HepG2 (cell line): Measurements from ENCODE around the gene UNG. TPM values are rescaled to one million over a fixed set of nuclear protein-coding genes. Genes with fewer than 3 reads are reported as not detected.
"Not testable (repeated sequence)": the region's sequence is repeated elsewhere in the genome, so short reads cannot be mapped to it uniquely, and the experiment has no call there.

ENCODE experiments used
- ATAC-seq: fragments of 200-7000 bp; cut with Tn5 transposase; 3 replicates; pipeline ENCODE4 v1.9.1; 2020; ENCODE audit warnings: mild to moderate bottlenecking, moderate library complexity
- BruUV-seq: library from RNA; stranded (reverse); fragments of 400-500 nt; replicated peaks from 2 replicates; lab custom pipeline; 2021; lab: Mats Ljungman, UMichigan
- CTCF ChIA-PET: fragments of 300-600 bp; formaldehyde crosslinking; extraction: SDS; loops from one replicate; lab custom pipeline; 2021; ENCODE audit warnings: low total read pairs, inconsistent platforms, low intra/inter-chr PET ratio; lab: Yijun Ruan, JAX
- POLR2A ChIA-PET: fragments of 350-600 bp; sonication (Branson Sonifier 250); formaldehyde crosslinking; loops from one replicate; lab custom pipeline; 2020; ENCODE audit warnings: antibody characterized with exemption, inconsistent platforms; lab: Yijun Ruan, JAX
- DNase-seq: peaks from one replicate; pipeline ENCODE4 v3.0.0-alpha.2; 2015; ENCODE audit warnings: low spot score
- FAIRE-seq: peaks from 3 replicates; lab custom pipeline; 2011; peaks lifted over from hg19 to GRCh38; lab: Jason Lieb, UNC
- H2AFZ ChIP-seq: one replicate; pipeline ENCODE4 v1.6.1; 2011; ENCODE audit warnings: low read length, inconsistent platforms
- H3K27ac ChIP-seq: fragments of 300-600 bp; 3 replicates; pipeline ENCODE4 v1.8.0; 2011; ENCODE audit warnings: mixed run types, mild to moderate bottlenecking, mixed read lengths, low read length, inconsistent platforms; ENCODE audit not compliant: insufficient read depth; ENCODE audit errors: extremely low read length
- H3K27me3 ChIP-seq, 2 experiments: fragments of 200-600 bp in 1 of 2; 2 replicates in 1 of 2; 3 replicates in 1 of 2; pipeline versions ENCODE4 v1.6.0 to v1.8.0; 2011; ENCODE audit warnings: low read length in 2 of 2, mild to moderate bottlenecking in 2 of 2, moderate library complexity in 2 of 2, inconsistent platforms in 1 of 2; ENCODE audit not compliant: insufficient read depth in 2 of 2, control insufficient read depth in 1 of 2
- H3K36me3 ChIP-seq, 2 experiments: fragments of 200-600 bp in 1 of 2; replicated peaks in 1 of 2; 2 replicates in 1 of 2; 3 replicates in 1 of 2; pipeline versions ENCODE4 v1.5.1 to v1.8.0; 2011; ENCODE audit warnings: low read length in 2 of 2, inconsistent platforms in 1 of 2; ENCODE audit not compliant: insufficient read depth in 2 of 2, control insufficient read depth in 1 of 2
- H3K4me1 ChIP-seq: 2 replicates; pipeline ENCODE4 v1.5.1; 2012; ENCODE audit warnings: low read length, inconsistent platforms; ENCODE audit not compliant: insufficient read depth
- H3K4me2 ChIP-seq: 2 replicates; pipeline ENCODE4 v1.6.0; 2011; ENCODE audit warnings: low read depth, low read length, inconsistent platforms
- H3K4me3 ChIP-seq, 3 experiments: fragments of 200-600 bp in 1 of 3; sonication (generic), shearing (Covaris generic) in 1 of 3; replicated peaks in 1 of 3; 2 replicates each; pipeline ENCODE4 v1.5.1; 2011 to 2016; ENCODE audit warnings: low read length in 3 of 3, inconsistent platforms in 2 of 3, low read depth in 2 of 3, mild to moderate bottlenecking in 2 of 3, control low read depth in 1 of 3, mixed read lengths in 1 of 3; ENCODE audit not compliant: insufficient read depth in 1 of 3
- H3K79me2 ChIP-seq: one replicate; pipeline ENCODE4 v1.6.1; 2011; ENCODE audit warnings: low read length, inconsistent platforms; ENCODE audit not compliant: insufficient read depth
- H3K9ac ChIP-seq: 2 replicates; pipeline ENCODE4 v1.6.0; 2011; ENCODE audit warnings: mild to moderate bottlenecking, low read depth, low read length, inconsistent platforms; ENCODE audit not compliant: insufficient read depth
- H3K9me3 ChIP-seq: 2 replicates; pipeline ENCODE4 v1.5.1; 2012; ENCODE audit warnings: mild to moderate bottlenecking, low read length
- H4K20me1 ChIP-seq: 2 replicates; pipeline ENCODE4 v1.6.0; 2011; ENCODE audit warnings: inconsistent platforms, mild to moderate bottlenecking, low read length, moderate library complexity; ENCODE audit not compliant: insufficient read depth
- ATF1 ChIP-seq: IDR thresholded peaks from 2 replicates; pipeline ENCODE4 v1.6.1; 2016; ENCODE audit warnings: mild to moderate bottlenecking, control low read depth
- CBX1 ChIP-seq: IDR thresholded peaks from one replicate; pipeline ENCODE4 v1.6.1; 2016; ENCODE audit warnings: antibody characterized with exemption, low read depth
- FOXK2 ChIP-seq: fragments of 450-650 bp; IDR thresholded peaks from 2 replicates; pipeline ENCODE4 v1.6.1; 2016
- NFYC ChIP-seq: IDR thresholded peaks from 2 replicates; pipeline ENCODE4 v1.6.1; 2016; ENCODE audit warnings: missing genetic modification reagents, missing compliant biosample characterization
- ZNF329 ChIP-seq: sonication (generic); formaldehyde crosslinking; IDR thresholded peaks from 2 replicates; pipeline ENCODE4 v1.9.0; 2021; ENCODE audit warnings: low read depth, mild to moderate bottlenecking, missing genetic modification reagents
- ZNF572 ChIP-seq: sonication (generic); formaldehyde crosslinking; IDR thresholded peaks from 2 replicates; pipeline ENCODE4 v1.5.1; 2020; ENCODE audit warnings: mild to moderate bottlenecking, missing genetic modification reagents
- WGBS: methylation state at CpG from one replicate; pipeline ENCODE4 v1.1.6; 2017; ENCODE audit warnings: low lambda C conversion rate; 5-methylcytosine and 5-hydroxymethylcytosine counted together
- in situ Hi-C: cut with HindIII; loops from 2 replicates; pipeline ENCODE4 v1.10.0; 2017; ENCODE audit warnings: low pct_unique_long_range_greater_than_20kb; ENCODE audit not compliant: extremely low pct_ligation_motif_present
- intact Hi-C: fragments of 100-400 bp; cut with micrococcal nuclease; formaldehyde crosslinking; loops from one replicate; pipeline ENCODE4 v1.10.0; 2022; ENCODE audit not compliant: unreplicated experiment
- polyA plus RNA-seq, 8 experiments: library from polyadenylated mRNA; depleted of rRNA in 3 of 8; stranded (reverse) in 7 of 8; unstranded in 1 of 8; fragments of >200 nt; fragmentation: Illumina TruSeq in 4 of 8; extraction: Trizol in 4 of 8; gene quantifications; 2 replicates each; pipeline versions ENCODE4 v1.2.1 to v1.2.3, GENCODE V29; 2011 to 2016; ENCODE audit warnings: low read depth in 4 of 8, missing spikeins in 1 of 8, mixed read lengths in 1 of 8; ENCODE audit not compliant: insufficient read depth in 1 of 8
- total RNA-seq, 5 experiments: library from RNA; depleted of rRNA; stranded (reverse); fragments of >200 nt; fragmentation: Illumina TruSeq; extraction: Trizol; gene quantifications; 2 replicates each; pipeline ENCODE4 v1.2.3, GENCODE V29; 2016; ENCODE audit warnings: low read depth in 1 of 5
- TF ChIP-seq, protein P1 (sequence below), 2 experiments: sonication (generic) in 1 of 2; formaldehyde crosslinking in 1 of 2; IDR thresholded peaks; 2 replicates each; pipeline versions ENCODE4 v1.4.0 to v1.6.1; 2018 to 2020; ENCODE audit warnings: missing genetic modification reagents in 2 of 2, borderline replicate concordance in 1 of 2, low read depth in 1 of 2, mild to moderate bottlenecking in 1 of 2, missing biosample characterization in 1 of 2
- TF ChIP-seq, protein P2 (sequence below): sonication (generic); formaldehyde crosslinking; IDR thresholded peaks from 2 replicates; pipeline ENCODE4 v1.4.0; 2020; ENCODE audit warnings: missing genetic modification reagents
- TF ChIP-seq, protein P3 (sequence below): sonication (generic); formaldehyde crosslinking; conservative IDR thresholded peaks from 2 replicates; pipeline ENCODE4 v1.8.0; 2022; ENCODE audit warnings: low read depth, missing genetic modification reagents

UNG gene
- total and polyA plus RNA-seq, 2 of the 13 experiments (the other 11 are each of a cell fraction or from before 2014, with no cell fraction given) = 23.3 to 114 TPM

DNA sequence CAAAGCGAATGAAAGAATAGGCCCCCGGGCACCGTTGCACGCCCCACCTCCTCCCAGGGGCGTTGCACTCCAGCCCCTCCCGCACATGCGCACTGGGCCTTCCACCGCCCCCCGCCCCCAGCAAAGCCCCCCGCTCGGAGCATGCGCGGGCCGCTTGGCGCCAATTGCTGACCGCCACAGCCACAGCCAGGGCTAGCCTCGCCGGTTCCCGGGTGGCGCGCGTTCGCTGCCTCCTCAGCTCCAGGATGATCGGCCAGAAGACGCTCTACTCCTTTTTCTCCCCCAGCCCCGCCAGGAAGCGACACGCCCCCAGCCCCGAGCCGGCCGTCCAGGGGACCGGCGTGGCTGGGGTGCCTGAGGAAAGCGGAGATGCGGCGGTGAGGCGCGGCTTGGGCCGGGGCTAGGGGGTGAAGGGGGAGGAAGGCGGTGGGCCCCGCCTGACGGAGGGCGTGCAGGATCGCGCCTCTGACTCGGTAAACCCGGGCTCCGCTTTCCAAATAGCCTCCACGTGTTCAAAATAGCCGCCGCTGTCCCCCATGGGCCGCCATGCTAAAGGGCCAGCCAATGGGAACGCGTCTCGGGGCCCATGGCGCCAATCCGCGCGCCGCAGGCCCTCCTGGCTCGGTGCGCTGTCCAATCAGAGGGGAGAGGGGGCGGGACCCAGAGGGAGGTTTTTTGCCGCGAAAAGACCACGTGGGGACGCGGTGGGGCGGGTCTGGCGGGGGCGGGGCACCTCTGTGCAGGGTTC, at the start of gene UNG (continued):
- TF ChIP-seq, protein P1, sequence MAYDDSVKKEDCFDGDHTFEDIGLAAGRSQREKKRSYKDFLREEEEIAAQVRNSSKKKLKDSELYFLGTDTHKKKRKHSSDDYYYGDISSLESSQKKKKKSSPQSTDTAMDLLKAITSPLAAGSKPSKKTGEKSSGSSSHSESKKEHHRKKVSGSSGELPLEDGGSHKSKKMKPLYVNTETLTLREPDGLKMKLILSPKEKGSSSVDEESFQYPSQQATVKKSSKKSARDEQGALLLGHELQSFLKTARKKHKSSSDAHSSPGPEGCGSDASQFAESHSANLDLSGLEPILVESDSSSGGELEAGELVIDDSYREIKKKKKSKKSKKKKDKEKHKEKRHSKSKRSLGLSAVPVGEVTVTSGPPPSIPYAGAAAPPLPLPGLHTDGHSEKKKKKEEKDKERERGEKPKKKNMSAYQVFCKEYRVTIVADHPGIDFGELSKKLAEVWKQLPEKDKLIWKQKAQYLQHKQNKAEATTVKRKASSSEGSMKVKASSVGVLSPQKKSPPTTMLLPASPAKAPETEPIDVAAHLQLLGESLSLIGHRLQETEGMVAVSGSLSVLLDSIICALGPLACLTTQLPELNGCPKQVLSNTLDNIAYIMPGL (CRISPR knock-in tag; IDR thresholded peaks at IDR 0.05; ENCODE audit: borderline replicate concordance in 1 of 2, low read depth in 1 of 2) = no peak
- TF ChIP-seq FOXK2 (peak; percentile 66; the same call in 1 of the 2 replicates), ZNF572 (CRISPR knock-in tag) (peak; percentile 81; the same call in 1 of the 2 replicates), CBX1 (peak; percentile 25), ATF1 (CRISPR knock-in tag) (no peak), ZNF329 (CRISPR knock-in tag) (no peak), NFYC (CRISPR knock-in tag) (peak; percentile 95)
- TF ChIP-seq, protein P2, sequence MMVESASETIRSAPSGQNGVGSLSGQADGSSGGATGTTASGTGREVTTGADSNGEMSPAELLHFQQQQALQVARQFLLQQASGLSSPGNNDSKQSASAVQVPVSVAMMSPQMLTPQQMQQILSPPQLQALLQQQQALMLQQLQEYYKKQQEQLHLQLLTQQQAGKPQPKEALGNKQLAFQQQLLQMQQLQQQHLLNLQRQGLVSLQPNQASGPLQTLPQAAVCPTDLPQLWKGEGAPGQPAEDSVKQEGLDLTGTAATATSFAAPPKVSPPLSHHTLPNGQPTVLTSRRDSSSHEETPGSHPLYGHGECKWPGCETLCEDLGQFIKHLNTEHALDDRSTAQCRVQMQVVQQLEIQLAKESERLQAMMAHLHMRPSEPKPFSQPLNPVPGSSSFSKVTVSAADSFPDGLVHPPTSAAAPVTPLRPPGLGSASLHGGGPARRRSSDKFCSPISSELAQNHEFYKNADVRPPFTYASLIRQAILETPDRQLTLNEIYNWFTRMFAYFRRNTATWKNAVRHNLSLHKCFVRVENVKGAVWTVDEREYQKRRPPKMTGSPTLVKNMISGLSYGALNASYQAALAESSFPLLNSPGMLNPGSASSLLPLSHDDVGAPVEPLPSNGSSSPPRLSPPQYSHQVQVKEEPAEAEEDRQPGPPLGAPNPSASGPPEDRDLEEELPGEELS = no peak
- TF ChIP-seq, protein P3, sequence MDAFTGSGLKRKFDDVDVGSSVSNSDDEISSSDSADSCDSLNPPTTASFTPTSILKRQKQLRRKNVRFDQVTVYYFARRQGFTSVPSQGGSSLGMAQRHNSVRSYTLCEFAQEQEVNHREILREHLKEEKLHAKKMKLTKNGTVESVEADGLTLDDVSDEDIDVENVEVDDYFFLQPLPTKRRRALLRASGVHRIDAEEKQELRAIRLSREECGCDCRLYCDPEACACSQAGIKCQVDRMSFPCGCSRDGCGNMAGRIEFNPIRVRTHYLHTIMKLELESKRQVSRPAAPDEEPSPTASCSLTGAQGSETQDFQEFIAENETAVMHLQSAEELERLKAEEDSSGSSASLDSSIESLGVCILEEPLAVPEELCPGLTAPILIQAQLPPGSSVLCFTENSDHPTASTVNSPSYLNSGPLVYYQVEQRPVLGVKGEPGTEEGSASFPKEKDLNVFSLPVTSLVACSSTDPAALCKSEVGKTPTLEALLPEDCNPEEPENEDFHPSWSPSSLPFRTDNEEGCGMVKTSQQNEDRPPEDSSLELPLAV (CRISPR knock-in tag) = peak; percentile 72; the same call in 1 of the 2 replicates
- TF ChIP-seq, all 625 proteins: peak for 136

DNA sequence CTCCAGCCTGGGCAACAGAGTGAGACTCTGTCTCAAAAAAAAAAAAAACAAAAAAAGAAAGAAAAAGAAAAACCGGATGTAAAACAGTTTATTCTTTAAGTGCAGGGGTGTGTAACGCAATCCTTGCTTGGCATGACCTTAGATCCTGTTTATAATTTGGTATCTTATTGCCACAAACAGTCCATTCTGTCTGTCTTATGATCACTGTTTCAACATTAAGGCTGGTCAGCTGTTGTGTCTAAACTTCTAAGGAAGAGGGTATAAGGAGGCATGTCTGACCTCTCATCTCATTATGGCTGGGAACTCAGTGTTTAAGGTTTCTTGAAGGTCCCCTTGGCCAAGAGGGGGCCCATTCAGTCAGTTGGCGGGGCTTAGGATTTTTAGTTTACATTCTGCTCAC, 48.7 kb upstream of the UNG start:
- 30% methylated on average over 3 of the region's 3 CpGs for WGBS
- ATAC-seq, BruUV-seq, H3K4me3 ChIP-seq, H2AFZ ChIP-seq, H3K36me3 ChIP-seq, FAIRE-seq, CTCF ChIA-PET, in situ Hi-C loops, H3K27ac ChIP-seq, H3K4me1 ChIP-seq, H3K4me2 ChIP-seq, H4K20me1 ChIP-seq, H3K9ac ChIP-seq, H3K9me3 ChIP-seq, H3K27me3 ChIP-seq, DNase-seq, intact Hi-C loops, POLR2A ChIA-PET, H3K79me2 ChIP-seq: not testable (repeated sequence)

DNA sequence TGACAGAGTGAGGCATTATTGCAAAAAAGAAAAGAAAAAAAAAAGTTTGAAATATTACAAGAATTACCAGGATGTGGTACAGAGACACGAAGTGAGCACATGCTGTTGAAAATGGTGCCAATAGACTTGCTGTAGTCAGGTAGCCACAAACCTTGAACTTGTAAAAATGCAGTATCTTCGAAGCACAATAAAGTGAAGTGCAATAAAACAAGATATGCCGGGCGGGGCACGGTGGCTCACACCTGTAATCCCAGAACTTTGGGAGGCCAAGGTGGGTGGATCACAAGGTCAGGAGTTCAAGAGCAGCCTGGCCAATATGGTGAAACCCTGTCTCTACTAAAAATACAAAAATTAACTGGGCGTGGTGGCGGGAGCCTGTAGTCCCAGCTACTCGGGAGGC, 47.6 kb upstream of the UNG start:
- H3K4me2 ChIP-seq, in situ Hi-C loops, POLR2A ChIA-PET, H3K4me3 ChIP-seq, H3K36me3 ChIP-seq, H4K20me1 ChIP-seq, H3K9me3 ChIP-seq, DNase-seq, H3K27me3 ChIP-seq, H3K27ac ChIP-seq, FAIRE-seq, H2AFZ ChIP-seq, H3K79me2 ChIP-seq, CTCF ChIA-PET, BruUV-seq, ATAC-seq, H3K9ac ChIP-seq: not testable (repeated sequence)
- peaks cover 12% of the 10 kb centered on the region for H3K4me1 ChIP-seq
- 32% methylated on average over 8 of the region's 8 CpGs for WGBS
- intact Hi-C loops = loop anchor here (5.0 kb wide), 1 partner anchor 43 kb away; the partner anchor contains the start of gene ALKBH2
